ENCODE measurements around the gene SRSF12.

Gene SRSF12

GRCh38 chr6:89117211-89118108, at the start of gene SRSF12:
TSS of gene SRSF12 (minus strand) at chr6:89118071. CDS start at chr6:89117887, 184 bp downstream.
- DNase-seq = peak in 1 of 4 experiments; percentile 27

- no peak for DNase-seq
Measured at GRCh38 chr6:89162047-89162371, 44.1 kb upstream of the SRSF12 start.

- DNase-seq = no peak
Measured at GRCh38 chr6:89161326-89162046, 43.6 kb upstream of the SRSF12 start.

- DNase-seq = no peak
Measured at GRCh38 chr6:89160331-89161092, 42.6 kb upstream of the SRSF12 start.

- DNase-seq = no peak
Measured at GRCh38 chr6:89154131-89154530, 36.3 kb upstream of the SRSF12 start.

GRCh38 chr6:89148016-89148750, 30.3 kb upstream of the SRSF12 start:
- DNase-seq = no peak

GRCh38 chr6:89146718-89147700, 29.1 kb upstream of the SRSF12 start:
- peak in 1 of 4 experiments; percentile 22 for DNase-seq

GRCh38 chr6:89145956-89146717, 28.3 kb upstream of the SRSF12 start, which contains the start of gene PM20D2:
TSS of gene PM20D2 (plus strand) at chr6:89146055. CDS start at chr6:89146145, 90 bp downstream.
- peak; percentile 7 to 45 (median 36) for DNase-seq

GRCh38 chr6:89145091-89145955, 27.5 kb upstream of the SRSF12 start:
- no peak for DNase-seq

- DNase-seq = no peak
Measured at GRCh38 chr6:89144354-89144906, 26.6 kb upstream of the SRSF12 start.

GRCh38 chr6:89140347-89141156, 22.7 kb upstream of the SRSF12 start:
- DNase-seq = no peak

GRCh38 chr6:89139509-89140346, 21.9 kb upstream of the SRSF12 start:
- no peak for DNase-seq

- no peak for DNase-seq
Measured at GRCh38 chr6:89138173-89138572, 20.3 kb upstream of the SRSF12 start.

GRCh38 chr6:89134723-89135122, 16.9 kb upstream of the SRSF12 start:
- no peak for DNase-seq

GRCh38 chr6:89133981-89134380, 16.1 kb upstream of the SRSF12 start:
- no peak for DNase-seq

- no peak for DNase-seq
Measured at GRCh38 chr6:89132057-89132456, 14.2 kb upstream of the SRSF12 start.

GRCh38 chr6:89131599-89131998, 13.7 kb upstream of the SRSF12 start:
- no peak for DNase-seq
